Activated gamma-delta T cell treated with anti-CD3 and anti-CD28 coated beads, Interleukin-2, amount 50 U/mL, for 16 hours (primary cell): ENCODE measurements around the gene ABCC2.
"Not testable (repeated sequence)": the region's sequence is repeated elsewhere in the genome, so short reads cannot be mapped to it uniquely, and the experiment has no call there.

Experiments used
- DNase-seq: peaks from one replicate; pipeline ENCODE4 v3.0.0-alpha.2; 2020; ENCODE audit warnings: low read depth

Gene ABCC2

GRCh38 chr10:99782447-99783286 lies at the start of gene ABCC2:
Gene ABCC2, plus strand, starts transcription at chr10:99782640. Its CDS starts 205 bp downstream, at chr10:99782845.
- no peak for DNase-seq

GRCh38 chr10:99733366-99733765 lies 49.1 kb upstream of the ABCC2 start:
- DNase-seq: no peak

GRCh38 chr10:99734111-99734510 lies 48.3 kb upstream of the ABCC2 start:
- not testable (repeated sequence) for DNase-seq

- no peak for DNase-seq
These were observed 42.2 kb upstream of the ABCC2 start for GRCh38 chr10:99740260-99740659.

GRCh38 chr10:99740933-99741559 lies 41.4 kb upstream of the ABCC2 start:
- DNase-seq: no peak

GRCh38 chr10:99742254-99742653 lies 40.2 kb upstream of the ABCC2 start:
- DNase-seq: no peak

- DNase-seq: no peak
These were observed 39.7 kb upstream of the ABCC2 start for GRCh38 chr10:99742701-99743100.

GRCh38 chr10:99743841-99744240 lies 38.6 kb upstream of the ABCC2 start:
- no peak for DNase-seq

- DNase-seq: not testable (repeated sequence)
These were observed 36.3 kb upstream of the ABCC2 start for GRCh38 chr10:99746166-99746565.

- DNase-seq: no peak
These were observed 33.5 kb upstream of the ABCC2 start for GRCh38 chr10:99748823-99749451.

GRCh38 chr10:99750641-99751040 lies 31.8 kb upstream of the ABCC2 start:
- DNase-seq: no peak

- DNase-seq: no peak
These were observed 27.8 kb upstream of the ABCC2 start for GRCh38 chr10:99754670-99755069.

- no peak for DNase-seq
These were observed 26.3 kb upstream of the ABCC2 start for GRCh38 chr10:99756159-99756558.

- DNase-seq: no peak
These were observed 24.1 kb upstream of the ABCC2 start for GRCh38 chr10:99758211-99758891.

- DNase-seq: no peak
These were observed 22.1 kb upstream of the ABCC2 start for GRCh38 chr10:99760321-99760720.

- no peak for DNase-seq
These were observed 21.1 kb upstream of the ABCC2 start for GRCh38 chr10:99761365-99761764.

GRCh38 chr10:99765672-99766301 lies 16.7 kb upstream of the ABCC2 start:
- no peak for DNase-seq

GRCh38 chr10:99766302-99766681 lies 16.1 kb upstream of the ABCC2 start:
- no peak for DNase-seq

GRCh38 chr10:99767901-99768300 lies 14.5 kb upstream of the ABCC2 start:
- no peak for DNase-seq

GRCh38 chr10:99768556-99768955 lies 13.9 kb upstream of the ABCC2 start:
- no peak for DNase-seq

- no peak for DNase-seq
These were observed 12.7 kb upstream of the ABCC2 start for GRCh38 chr10:99769706-99770105.

- DNase-seq: no peak
These were observed 11.9 kb upstream of the ABCC2 start for GRCh38 chr10:99770408-99771045.
